SKM-1 (cell line): Measurements from ENCODE around the gene ATRN.

Source experiments
- DNase-seq: peaks from one replicate; lab custom pipeline; 2025; ENCODE audit not compliant: unreplicated experiment; lab: John Stamatoyannopoulos, UW

Gene ATRN

GRCh38 chr20:3672547-3673171, 201.8 kb downstream of the ATRN start:
- DNase-seq: no peak

GRCh38 chr20:3673221-3674070, 202.6 kb downstream of the ATRN start:
- no peak for DNase-seq

- DNase-seq: no peak
Observed at GRCh38 chr20:3674447-3674846, 203.6 kb downstream of the ATRN start.

GRCh38 chr20:3674995-3675900, 204.4 kb downstream of the ATRN start:
- no peak for DNase-seq

- DNase-seq: no peak
Observed at GRCh38 chr20:3677733-3678132, 206.9 kb downstream of the ATRN start.

- no peak for DNase-seq
Observed at GRCh38 chr20:3678198-3678597, 207.4 kb downstream of the ATRN start.

- no peak for DNase-seq
Observed at GRCh38 chr20:3678856-3679720, 208.3 kb downstream of the ATRN start.

- no peak for DNase-seq
Observed at GRCh38 chr20:3679749-3680700, 209.2 kb downstream of the ATRN start.

- no peak for DNase-seq
Observed at GRCh38 chr20:3680701-3681351, 210.0 kb downstream of the ATRN start.

GRCh38 chr20:3681352-3681930, 210.6 kb downstream of the ATRN start:
- DNase-seq: no peak

- DNase-seq: no peak
Observed at GRCh38 chr20:3681931-3682781, 211.3 kb downstream of the ATRN start, which contains the start of gene ADAM33. TSS of gene ADAM33 (minus strand) at chr20:3682010. CDS start at chr20:3682004, 6 bp downstream.

GRCh38 chr20:3685341-3685740, 214.5 kb downstream of the ATRN start:
- DNase-seq: no peak

- DNase-seq: no peak
Observed at GRCh38 chr20:3686421-3686820, 215.6 kb downstream of the ATRN start.

- no peak for DNase-seq
Observed at GRCh38 chr20:3686867-3687321, 216.1 kb downstream of the ATRN start.

- DNase-seq: no peak
Observed at GRCh38 chr20:3687655-3688054, 216.8 kb downstream of the ATRN start.

GRCh38 chr20:3689978-3690377, 219.2 kb downstream of the ATRN start:
- DNase-seq: no peak

- DNase-seq: no peak
Observed at GRCh38 chr20:3690413-3690812, 219.6 kb downstream of the ATRN start.
